Measurements from ENCODE around the gene B4GALNT3.

B4GALNT3 gene

GRCh38 chr12:508145-508544 is 48.4 kb downstream of the B4GALNT3 start:
- FAIRE-seq (no peak), DNase-seq (ENCODE audit: insufficient read length, low spot score) (no peak)
- TF ChIP-seq, protein P1, sequence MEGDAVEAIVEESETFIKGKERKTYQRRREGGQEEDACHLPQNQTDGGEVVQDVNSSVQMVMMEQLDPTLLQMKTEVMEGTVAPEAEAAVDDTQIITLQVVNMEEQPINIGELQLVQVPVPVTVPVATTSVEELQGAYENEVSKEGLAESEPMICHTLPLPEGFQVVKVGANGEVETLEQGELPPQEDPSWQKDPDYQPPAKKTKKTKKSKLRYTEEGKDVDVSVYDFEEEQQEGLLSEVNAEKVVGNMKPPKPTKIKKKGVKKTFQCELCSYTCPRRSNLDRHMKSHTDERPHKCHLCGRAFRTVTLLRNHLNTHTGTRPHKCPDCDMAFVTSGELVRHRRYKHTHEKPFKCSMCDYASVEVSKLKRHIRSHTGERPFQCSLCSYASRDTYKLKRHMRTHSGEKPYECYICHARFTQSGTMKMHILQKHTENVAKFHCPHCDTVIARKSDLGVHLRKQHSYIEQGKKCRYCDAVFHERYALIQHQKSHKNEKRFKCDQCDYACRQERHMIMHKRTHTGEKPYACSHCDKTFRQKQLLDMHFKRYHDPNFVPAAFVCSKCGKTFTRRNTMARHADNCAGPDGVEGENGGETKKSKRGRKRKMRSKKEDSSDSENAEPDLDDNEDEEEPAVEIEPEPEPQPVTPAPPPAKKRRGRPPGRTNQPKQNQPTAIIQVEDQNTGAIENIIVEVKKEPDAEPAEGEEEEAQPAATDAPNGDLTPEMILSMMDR (IDR thresholded peaks at IDR 0.05; ENCODE audit: insufficient read depth, missing control alignments) = no peak

DNA sequence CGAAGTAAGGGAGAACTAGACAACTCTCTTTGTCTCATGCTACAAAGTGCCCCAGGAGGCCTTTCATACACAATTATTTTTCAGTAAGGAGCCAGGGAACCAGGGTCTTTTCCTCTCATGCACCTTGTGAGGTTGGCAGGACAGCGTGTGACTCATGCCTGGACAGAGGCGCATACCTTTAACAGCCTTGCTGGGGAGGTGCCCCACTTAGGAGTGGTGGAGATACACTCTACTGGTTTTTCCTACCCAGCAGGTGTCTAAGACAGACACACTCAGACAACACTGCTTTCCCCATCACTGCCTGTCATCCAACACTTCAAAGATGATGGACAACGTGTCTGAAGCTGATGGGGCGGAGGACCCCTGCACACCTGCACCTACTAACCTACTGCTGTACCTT is 49.1 kb downstream of the B4GALNT3 start:
- TF ChIP-seq, protein P1 (IDR thresholded peaks at IDR 0.05; ENCODE audit: insufficient read depth, missing control alignments) = no peak
- no peak for FAIRE-seq
- DNase-seq (ENCODE audit: insufficient read length, low spot score) = no peak

- FAIRE-seq (no peak), DNase-seq (ENCODE audit: insufficient read length, low spot score) (no peak)
- TF ChIP-seq, protein P1 (IDR thresholded peaks at IDR 0.05; ENCODE audit: insufficient read depth, missing control alignments) = no peak
Measured at GRCh38 chr12:509500-509899, 49.8 kb downstream of the B4GALNT3 start.

DNA sequence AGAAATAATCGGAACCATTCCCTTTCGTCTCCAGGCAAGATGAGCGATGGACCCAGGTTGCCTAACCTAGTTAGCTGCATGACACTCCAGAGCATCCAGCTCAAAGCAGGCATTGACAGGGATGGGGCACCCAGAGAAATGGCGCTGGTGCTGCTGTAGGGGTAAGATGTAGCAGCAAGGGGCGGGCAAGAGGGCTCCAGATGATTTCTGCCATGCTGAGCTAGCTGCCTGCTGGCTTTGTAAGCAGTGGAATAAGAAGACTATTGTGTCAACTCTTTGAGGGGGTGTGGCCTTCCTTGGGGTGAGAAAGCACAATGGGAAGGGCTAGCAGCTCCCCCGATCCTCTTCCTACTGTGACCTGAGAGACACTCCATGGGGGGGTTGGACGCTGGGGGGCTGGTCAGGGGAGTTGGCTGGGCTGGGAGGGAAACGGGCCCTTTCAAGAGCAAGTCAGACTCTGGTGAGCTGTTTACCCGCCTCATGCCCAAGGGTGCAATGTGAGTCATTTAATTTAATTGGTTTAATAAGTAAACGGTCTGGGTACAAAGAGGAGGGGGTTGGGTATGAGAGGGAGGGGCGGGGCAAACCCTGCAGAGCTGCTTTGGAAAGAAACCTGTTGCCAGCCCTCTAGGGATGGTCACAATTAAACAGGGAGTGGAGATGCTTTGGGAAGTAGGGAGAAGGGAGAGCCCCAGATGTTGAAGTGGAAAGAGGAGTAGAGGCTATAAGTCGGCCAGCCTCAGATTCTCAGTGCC is 50.5 kb downstream of the B4GALNT3 start:
- TF ChIP-seq, protein P1 (IDR thresholded peaks at IDR 0.05; ENCODE audit: insufficient read depth, missing control alignments) = no peak
- DNase-seq (ENCODE audit: insufficient read length, low spot score) (no peak), FAIRE-seq (no peak)

GRCh38 chr12:512933-513332 is 53.2 kb downstream of the B4GALNT3 start:
- TF ChIP-seq, protein P1 (IDR thresholded peaks at IDR 0.05; ENCODE audit: insufficient read depth, missing control alignments) = no peak
- DNase-seq (ENCODE audit: insufficient read length, low spot score) (no peak), FAIRE-seq (no peak)

GRCh38 chr12:513446-513845 is 53.7 kb downstream of the B4GALNT3 start:
- TF ChIP-seq, protein P1 (IDR thresholded peaks at IDR 0.05; ENCODE audit: insufficient read depth, missing control alignments) = no peak
- FAIRE-seq (no peak), DNase-seq (ENCODE audit: insufficient read length, low spot score) (no peak)

DNA sequence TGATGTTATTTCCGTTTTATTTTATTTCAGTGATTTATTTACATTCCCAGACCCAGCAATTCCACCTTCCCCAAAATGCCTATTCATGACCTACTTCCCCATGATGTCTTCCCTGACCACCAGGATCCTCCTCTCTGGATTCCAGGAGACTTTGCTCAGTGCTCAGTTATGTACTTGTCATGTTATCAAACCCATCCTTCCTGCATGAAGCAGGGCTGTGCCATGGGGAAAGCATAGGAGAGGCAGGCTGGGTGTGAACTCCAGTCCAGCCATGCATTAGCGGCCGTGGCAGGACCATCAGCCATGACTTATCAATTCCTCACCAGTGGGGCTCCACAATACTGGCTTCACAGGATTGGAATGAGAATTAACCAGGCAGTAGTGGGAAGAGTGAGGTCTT is 57.8 kb downstream of the B4GALNT3 start:
- DNase-seq (ENCODE audit: insufficient read length, low spot score) = no peak
- TF ChIP-seq, protein P1 (IDR thresholded peaks at IDR 0.05; ENCODE audit: insufficient read depth, missing control alignments) = no peak

More for the DNA sequence above, 57.8 kb downstream of the B4GALNT3 start:
- no peak for FAIRE-seq

Data from D721Med (cell line).